SU-DHL-6 (cell line): Measurements from ENCODE around the gene ATG2B.

Source experiments
- CTCF ChIP-seq: fragments of 200-600 bp; sonication (generic); IDR thresholded peaks from one replicate; pipeline ENCODE4 v1.5.1; 2017; ENCODE audit warnings: antibody characterized with exemption, mild to moderate bottlenecking, low read length, moderate library complexity; ENCODE audit not compliant: insufficient read depth, poor library complexity, severe bottlenecking
- EZH2phosphoT487 ChIP-seq: fragments of 200-600 bp; sonication (generic), shearing (Covaris generic); conservative IDR thresholded peaks from 2 replicates; pipeline ENCODE4 v1.6.1; 2018; ENCODE audit warnings: mild to moderate bottlenecking, antibody characterized with exemption, low read length, moderate library complexity, mixed read lengths

GRCh38 chr14:96243785-96244184 lies 119.4 kb downstream of the ATG2B start:
- TF ChIP-seq CTCF (no peak), EZH2phosphoT487 (no peak)
